Astrocyte (in vitro differentiated cells and primary cell): ENCODE measurements around the gene LDB3.

ENCODE experiments used
- EZH2 ChIP-seq: IDR thresholded peaks from 2 replicates; pipeline ENCODE4 v1.6.1; 2012; ENCODE audit warnings: mild to moderate bottlenecking, low read length, inconsistent platforms; ENCODE audit not compliant: insufficient read depth
- TF ChIP-seq, protein P1 (sequence below): IDR thresholded peaks from 2 replicates; pipeline ENCODE4 v1.5.1; 2011; ENCODE audit warnings: low read depth, mild to moderate bottlenecking, inconsistent platforms, low read length, moderate library complexity; ENCODE audit not compliant: insufficient read depth

DNA sequence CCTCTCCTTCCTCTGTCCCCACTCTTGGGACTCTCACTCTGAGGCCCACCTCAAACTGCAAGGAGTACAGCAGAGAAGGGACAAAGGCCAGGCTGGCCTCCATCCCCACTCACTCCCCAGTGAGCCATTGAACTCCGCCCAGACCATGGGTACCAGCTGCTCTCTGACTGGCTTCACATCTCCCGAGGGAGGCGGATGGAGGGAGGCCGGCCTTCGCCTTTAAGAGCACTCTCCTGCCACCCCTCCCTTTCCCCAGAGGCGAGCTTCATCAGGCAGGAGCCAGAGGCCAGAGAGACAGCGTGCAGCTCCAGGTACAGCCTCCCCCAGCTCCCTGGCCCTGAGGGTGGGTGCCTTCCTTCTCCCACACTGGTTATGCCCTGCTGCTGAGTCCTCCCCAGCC lies 1.8 kb upstream of the LDB3 start:
- TF ChIP-seq, protein P1, sequence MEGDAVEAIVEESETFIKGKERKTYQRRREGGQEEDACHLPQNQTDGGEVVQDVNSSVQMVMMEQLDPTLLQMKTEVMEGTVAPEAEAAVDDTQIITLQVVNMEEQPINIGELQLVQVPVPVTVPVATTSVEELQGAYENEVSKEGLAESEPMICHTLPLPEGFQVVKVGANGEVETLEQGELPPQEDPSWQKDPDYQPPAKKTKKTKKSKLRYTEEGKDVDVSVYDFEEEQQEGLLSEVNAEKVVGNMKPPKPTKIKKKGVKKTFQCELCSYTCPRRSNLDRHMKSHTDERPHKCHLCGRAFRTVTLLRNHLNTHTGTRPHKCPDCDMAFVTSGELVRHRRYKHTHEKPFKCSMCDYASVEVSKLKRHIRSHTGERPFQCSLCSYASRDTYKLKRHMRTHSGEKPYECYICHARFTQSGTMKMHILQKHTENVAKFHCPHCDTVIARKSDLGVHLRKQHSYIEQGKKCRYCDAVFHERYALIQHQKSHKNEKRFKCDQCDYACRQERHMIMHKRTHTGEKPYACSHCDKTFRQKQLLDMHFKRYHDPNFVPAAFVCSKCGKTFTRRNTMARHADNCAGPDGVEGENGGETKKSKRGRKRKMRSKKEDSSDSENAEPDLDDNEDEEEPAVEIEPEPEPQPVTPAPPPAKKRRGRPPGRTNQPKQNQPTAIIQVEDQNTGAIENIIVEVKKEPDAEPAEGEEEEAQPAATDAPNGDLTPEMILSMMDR = no peak
- no peak for TF ChIP-seq EZH2
